Esophagus squamous epithelium (tissue), 4 donors: ENCODE measurements around the gene REEP2.

Experiments
- POLR2A ChIP-seq, 4 donors: fragments of 450-650 bp; IDR thresholded peaks; one replicate each; pipeline ENCODE4 v1.6.1; 2017; ENCODE audit warnings: antibody characterized with exemption in 4 of 4, mild to moderate bottlenecking in 4 of 4, moderate library complexity in 3 of 4
- TF ChIP-seq, protein P1 (sequence below), 6 experiments: fragments of 450-650 bp in 4 of 6; fragments of 200-600 bp in 2 of 6; sonication (generic) in 2 of 6; IDR thresholded peaks; one replicate each; pipeline ENCODE4 v1.5.1; 2016 to 2019; ENCODE audit warnings: antibody characterized with exemption in 6 of 6, mild to moderate bottlenecking in 4 of 6, moderate library complexity in 4 of 6

DNA sequence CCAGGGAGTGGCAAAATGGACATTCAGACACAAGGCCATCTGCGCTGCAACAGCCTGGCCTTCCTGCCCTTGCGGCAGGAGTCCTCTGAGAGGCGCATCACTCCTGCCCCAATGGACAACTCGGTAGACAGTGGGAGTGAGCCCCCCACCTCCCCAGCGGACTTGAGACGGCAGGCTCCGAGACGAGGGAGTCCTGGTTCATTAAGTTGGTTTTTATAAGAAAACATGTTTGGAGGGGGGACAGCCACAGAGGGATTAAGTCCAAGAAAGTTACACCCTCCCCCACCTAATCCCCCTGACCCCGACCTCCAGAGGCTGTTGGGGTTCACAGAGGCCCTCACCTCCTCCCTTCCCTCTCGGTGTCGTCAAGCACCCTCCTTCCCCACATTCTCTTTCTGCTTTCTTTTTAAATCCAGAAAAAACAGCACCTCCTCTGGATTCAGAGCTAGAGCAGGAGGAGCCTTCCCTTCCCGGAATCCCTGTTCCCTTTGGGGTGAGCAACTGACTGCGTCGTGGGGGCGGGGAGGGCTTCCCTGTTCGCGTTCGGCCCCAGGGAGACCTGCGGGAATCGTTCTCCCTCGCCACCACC is 24.7 kb downstream of the REEP2 start:
- TF ChIP-seq, protein P1, sequence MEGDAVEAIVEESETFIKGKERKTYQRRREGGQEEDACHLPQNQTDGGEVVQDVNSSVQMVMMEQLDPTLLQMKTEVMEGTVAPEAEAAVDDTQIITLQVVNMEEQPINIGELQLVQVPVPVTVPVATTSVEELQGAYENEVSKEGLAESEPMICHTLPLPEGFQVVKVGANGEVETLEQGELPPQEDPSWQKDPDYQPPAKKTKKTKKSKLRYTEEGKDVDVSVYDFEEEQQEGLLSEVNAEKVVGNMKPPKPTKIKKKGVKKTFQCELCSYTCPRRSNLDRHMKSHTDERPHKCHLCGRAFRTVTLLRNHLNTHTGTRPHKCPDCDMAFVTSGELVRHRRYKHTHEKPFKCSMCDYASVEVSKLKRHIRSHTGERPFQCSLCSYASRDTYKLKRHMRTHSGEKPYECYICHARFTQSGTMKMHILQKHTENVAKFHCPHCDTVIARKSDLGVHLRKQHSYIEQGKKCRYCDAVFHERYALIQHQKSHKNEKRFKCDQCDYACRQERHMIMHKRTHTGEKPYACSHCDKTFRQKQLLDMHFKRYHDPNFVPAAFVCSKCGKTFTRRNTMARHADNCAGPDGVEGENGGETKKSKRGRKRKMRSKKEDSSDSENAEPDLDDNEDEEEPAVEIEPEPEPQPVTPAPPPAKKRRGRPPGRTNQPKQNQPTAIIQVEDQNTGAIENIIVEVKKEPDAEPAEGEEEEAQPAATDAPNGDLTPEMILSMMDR (IDR thresholded peaks at IDR 0.05) = no peak
- no peak for TF ChIP-seq POLR2A (IDR thresholded peaks at IDR 0.05)
